Breast epithelium (tissue), 4 donors: ENCODE measurements around the gene SRRM4. TPM values are rescaled to one million over a fixed set of nuclear protein-coding genes. Genes with fewer than 3 reads are reported as not detected.

Source experiments
- DNase-seq, 2 donors: peaks; one replicate each; pipeline ENCODE4 v3.0.0-alpha.2; 2019; ENCODE audit warnings: low spot score in 2 of 2
- H3K27ac ChIP-seq, 2 donors: fragments of 200-600 bp; sonication (generic) in 1 of 2; one replicate each; pipeline ENCODE4 v1.5.1; 2016 to 2019; ENCODE audit warnings: mild to moderate bottlenecking in 1 of 2
- H3K27me3 ChIP-seq, 2 donors: fragments of 200-600 bp; sonication (generic) in 1 of 2; one replicate each; pipeline versions ENCODE4 v1.5.1 to v1.6.0; 2017 to 2019; ENCODE audit warnings: control low read depth in 1 of 2, mild to moderate bottlenecking in 1 of 2
- H3K36me3 ChIP-seq: fragments of 200-600 bp; one replicate; pipeline ENCODE4 v1.5.1; 2019
- H3K4me1 ChIP-seq, 2 donors: fragments of 200-600 bp; sonication (generic); one replicate each; pipeline ENCODE4 v1.5.1; 2016 to 2019; ENCODE audit warnings: control low read depth in 1 of 2
- H3K4me3 ChIP-seq, 3 donors: fragments of 200-600 bp; sonication (generic); 1 replicate in 2 of 3; 2 replicates in 1 of 3; pipeline ENCODE4 v1.5.1; 2016 to 2019; ENCODE audit warnings: mild to moderate bottlenecking in 3 of 3, moderate library complexity in 2 of 3
- H3K9me3 ChIP-seq, 2 donors: fragments of 200-600 bp; sonication (generic) in 1 of 2; one replicate each; pipeline ENCODE4 v1.5.1; 2016 to 2019; ENCODE audit warnings: control low read depth in 1 of 2
- POLR2A ChIP-seq: fragments of 450-650 bp; IDR thresholded peaks from one replicate; pipeline ENCODE4 v1.6.1; 2016; ENCODE audit warnings: antibody characterized with exemption, mild to moderate bottlenecking, moderate library complexity
- POLR2AphosphoS5 ChIP-seq, 3 donors: sonication (generic); formaldehyde crosslinking; IDR thresholded peaks; one replicate each; pipeline ENCODE4 v1.6.1; 2017; ENCODE audit warnings: antibody characterized with exemption in 3 of 3
- intact Hi-C: fragments of 100-400 bp; cut with DNase I; formaldehyde crosslinking; loops from one replicate; pipeline ENCODE4 v1.15.1; 2023; ENCODE audit warnings: low total_unique reads
- total RNA-seq, 3 donors: library from RNA; depleted of rRNA; stranded (reverse); fragments of >200 nt; gene quantifications; one replicate each; pipeline ENCODE4 v1.1.0, GENCODE V29; 2016
- TF ChIP-seq, protein P1 (sequence below), 3 donors: fragments of 450-650 bp; IDR thresholded peaks; one replicate each; pipeline ENCODE4 v1.5.1; 2016 to 2017; ENCODE audit warnings: antibody characterized with exemption in 3 of 3, mild to moderate bottlenecking in 3 of 3, moderate library complexity in 3 of 3

Gene SRRM4
- total RNA-seq, 3 donors from 2014 or later, result not detected

DNA sequence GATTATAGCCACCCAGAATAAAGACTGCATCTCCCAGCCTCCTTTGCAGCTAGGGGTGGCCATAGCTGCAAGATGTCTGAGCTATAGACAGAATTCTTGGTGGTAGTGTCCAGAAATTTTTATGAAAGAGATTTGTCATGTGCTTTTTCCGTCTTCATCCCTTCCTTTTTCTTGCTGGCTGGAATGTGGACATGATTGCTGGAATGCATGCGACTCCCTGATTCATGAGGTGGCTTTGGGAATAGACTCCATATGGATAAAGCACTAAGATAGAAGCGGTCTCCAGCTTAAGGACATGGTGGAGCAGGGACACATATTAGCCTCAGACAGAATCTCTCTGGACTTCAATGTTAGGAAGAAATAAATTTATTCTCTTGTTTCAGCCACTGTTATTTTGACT lies 187.4 kb downstream of the SRRM4 start:
- Histone ChIP-seq H3K4me3 (no peak overlapping the region), H3K4me1 (no peaks in the 10 kb centered on the region), H3K9me3 (no peaks in the 10 kb centered on the region), H3K27ac (no peak overlapping the region), H3K27me3 (peaks cover 0 to 6% of the 10 kb centered on the region in 2 donors), H3K36me3 (no peaks in the 10 kb centered on the region)
- TF ChIP-seq POLR2AphosphoS5 (IDR thresholded peaks at IDR 0.05) (no peak), POLR2A (no peak)
- TF ChIP-seq, protein P1, sequence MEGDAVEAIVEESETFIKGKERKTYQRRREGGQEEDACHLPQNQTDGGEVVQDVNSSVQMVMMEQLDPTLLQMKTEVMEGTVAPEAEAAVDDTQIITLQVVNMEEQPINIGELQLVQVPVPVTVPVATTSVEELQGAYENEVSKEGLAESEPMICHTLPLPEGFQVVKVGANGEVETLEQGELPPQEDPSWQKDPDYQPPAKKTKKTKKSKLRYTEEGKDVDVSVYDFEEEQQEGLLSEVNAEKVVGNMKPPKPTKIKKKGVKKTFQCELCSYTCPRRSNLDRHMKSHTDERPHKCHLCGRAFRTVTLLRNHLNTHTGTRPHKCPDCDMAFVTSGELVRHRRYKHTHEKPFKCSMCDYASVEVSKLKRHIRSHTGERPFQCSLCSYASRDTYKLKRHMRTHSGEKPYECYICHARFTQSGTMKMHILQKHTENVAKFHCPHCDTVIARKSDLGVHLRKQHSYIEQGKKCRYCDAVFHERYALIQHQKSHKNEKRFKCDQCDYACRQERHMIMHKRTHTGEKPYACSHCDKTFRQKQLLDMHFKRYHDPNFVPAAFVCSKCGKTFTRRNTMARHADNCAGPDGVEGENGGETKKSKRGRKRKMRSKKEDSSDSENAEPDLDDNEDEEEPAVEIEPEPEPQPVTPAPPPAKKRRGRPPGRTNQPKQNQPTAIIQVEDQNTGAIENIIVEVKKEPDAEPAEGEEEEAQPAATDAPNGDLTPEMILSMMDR (IDR thresholded peaks at IDR 0.05), result no peak
- intact Hi-C loops, result no loop called here
- DNase-seq, result no peak

DNA sequence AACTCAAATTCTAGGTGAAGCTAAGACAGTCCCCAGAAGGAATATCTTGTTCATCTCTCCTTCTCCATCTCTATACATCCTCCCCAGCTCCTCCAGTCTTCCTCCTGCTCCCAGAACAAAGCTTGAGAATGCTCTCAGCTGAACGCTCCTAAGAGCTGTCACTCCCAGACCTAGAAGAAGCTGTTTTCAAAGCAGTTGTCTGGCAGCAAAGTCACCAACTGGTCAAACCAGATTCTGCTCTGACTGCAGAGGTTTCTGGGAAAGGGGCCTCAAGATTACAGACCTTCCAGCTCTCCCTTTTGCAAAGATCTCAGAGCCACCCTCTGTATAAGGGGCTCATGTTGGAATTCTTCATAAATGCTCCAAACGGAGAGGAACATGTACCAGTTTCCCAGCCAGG lies 187.8 kb downstream of the SRRM4 start:
- H3K9me3 ChIP-seq, result no peaks in the 10 kb centered on the region
- intact Hi-C loops, result no loop called here

DNA sequence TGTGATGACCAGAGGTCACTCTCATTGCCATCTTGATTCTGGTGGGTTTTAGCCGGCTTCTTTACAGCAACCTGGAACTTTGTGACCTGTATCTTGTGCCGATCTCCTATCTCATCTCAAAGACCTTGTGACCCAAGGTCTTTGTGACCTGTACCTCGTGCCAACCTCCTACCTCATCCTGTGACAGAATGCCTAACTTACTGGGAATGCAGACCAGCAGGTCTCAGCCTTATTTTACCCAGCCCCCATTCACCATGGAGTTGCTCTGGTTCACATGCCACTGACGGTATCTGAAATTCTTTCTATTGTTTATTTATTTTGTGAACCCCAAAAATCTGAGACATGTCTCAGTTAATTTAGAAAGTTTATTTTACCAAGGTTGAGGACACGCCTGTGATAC lies 189.9 kb downstream of the SRRM4 start:
- Histone ChIP-seq H3K27ac (no peak overlapping the region), H3K27me3 (no peaks in the 10 kb centered on the region), H3K4me3 (no peak overlapping the region), H3K9me3 (no peaks in the 10 kb centered on the region), H3K4me1 (no peaks in the 10 kb centered on the region), H3K36me3 (no peaks in the 10 kb centered on the region)
- intact Hi-C loops, result no loop called here
- no peak for TF ChIP-seq POLR2AphosphoS5 (IDR thresholded peaks at IDR 0.05)
- no peak for TF ChIP-seq POLR2A
- TF ChIP-seq, protein P1 (IDR thresholded peaks at IDR 0.05), result no peak
- no peak for DNase-seq

More for the DNA sequence above, 187.8 kb downstream of the SRRM4 start:
- H3K4me3 ChIP-seq, result no peak overlapping the region
- DNase-seq, result no peak
- H3K27ac ChIP-seq, result no peak overlapping the region
- H3K4me1 ChIP-seq, result no peaks in the 10 kb centered on the region
- H3K36me3 ChIP-seq, result no peaks in the 10 kb centered on the region
- peaks cover 0 to 6% of the 10 kb centered on the region in 2 donors for H3K27me3 ChIP-seq
- TF ChIP-seq POLR2AphosphoS5 (IDR thresholded peaks at IDR 0.05), result no peak
- TF ChIP-seq, protein P1 (IDR thresholded peaks at IDR 0.05), result no peak
- TF ChIP-seq POLR2A, result no peak

DNA sequence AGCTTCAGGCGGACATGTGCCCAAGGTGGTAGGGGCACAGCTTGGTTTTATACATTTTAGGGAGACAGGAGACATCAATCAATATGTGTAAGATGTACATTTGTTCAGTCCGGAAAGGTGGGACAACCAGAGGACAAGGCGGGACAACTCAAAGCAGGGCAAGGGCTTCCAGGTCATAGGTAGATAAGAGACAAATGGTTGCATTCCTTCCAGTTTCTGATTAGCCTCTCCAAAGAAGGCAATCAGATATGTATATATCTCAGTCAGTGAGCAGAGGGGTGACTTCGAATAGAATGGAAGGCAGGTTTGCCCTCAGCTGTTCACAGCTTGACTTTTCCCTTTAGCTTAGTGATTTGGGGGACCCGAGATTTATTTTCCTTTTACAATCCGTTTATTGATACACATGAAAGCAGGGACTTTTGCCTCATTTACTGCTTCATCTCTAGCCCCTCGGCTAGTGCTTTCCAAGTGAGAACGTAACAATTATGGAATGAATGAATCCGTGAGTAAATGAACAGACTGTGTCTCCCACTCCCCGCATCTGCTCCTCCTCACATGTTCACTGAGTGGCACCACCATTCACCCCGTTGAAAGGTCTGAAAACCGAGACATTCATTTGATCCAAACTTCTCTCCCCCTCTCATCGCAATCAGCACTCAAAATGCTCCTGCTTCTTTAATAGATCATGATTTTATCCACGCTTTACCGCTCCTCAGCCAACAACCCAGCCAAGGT lies 190.5 kb downstream of the SRRM4 start:
- TF ChIP-seq POLR2A (no peak), POLR2AphosphoS5 (IDR thresholded peaks at IDR 0.05) (no peak)
- TF ChIP-seq, protein P1 (IDR thresholded peaks at IDR 0.05), result no peak
- no peaks in the 10 kb centered on the region for H3K27me3 ChIP-seq
- H3K9me3 ChIP-seq, result no peaks in the 10 kb centered on the region
- H3K36me3 ChIP-seq, result no peaks in the 10 kb centered on the region
- no peaks in the 10 kb centered on the region for H3K4me1 ChIP-seq
- H3K4me3 ChIP-seq, result no peak overlapping the region
- peak overlapping the region in 1 of 2 donors; percentile 5 for H3K27ac ChIP-seq
- intact Hi-C loops, result no loop called here
- no peak for DNase-seq

DNA sequence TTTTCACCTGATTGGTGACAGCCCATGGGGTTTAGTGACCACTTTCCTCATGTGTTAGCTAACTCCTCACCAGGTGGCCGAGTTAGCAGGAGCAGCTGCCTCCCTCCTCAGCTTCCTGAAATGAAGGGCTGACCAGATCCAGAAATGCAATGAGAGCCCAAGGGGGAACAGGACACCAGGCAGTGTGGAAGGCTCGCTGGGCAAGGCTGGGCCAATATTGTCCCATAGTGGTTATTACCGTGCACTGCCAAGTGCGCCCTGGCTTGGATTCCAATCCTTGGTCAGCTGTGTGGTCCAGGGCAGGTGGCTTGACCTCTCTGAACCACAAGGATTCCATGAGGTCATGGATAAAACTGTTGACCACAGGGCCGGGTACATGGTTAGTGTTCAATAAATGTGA lies 193.7 kb downstream of the SRRM4 start:
- H3K27ac ChIP-seq, result no peak overlapping the region
- intact Hi-C loops, result no loop called here

More for the DNA sequence above, 193.7 kb downstream of the SRRM4 start:
- Histone ChIP-seq H3K36me3 (no peaks in the 10 kb centered on the region), H3K27me3 (no peaks in the 10 kb centered on the region), H3K4me1 (peaks cover 4 to 8% of the 10 kb centered on the region in 2 donors), H3K4me3 (no peak overlapping the region), H3K9me3 (no peaks in the 10 kb centered on the region)
- TF ChIP-seq, protein P1 (IDR thresholded peaks at IDR 0.05), result no peak
- no peak for TF ChIP-seq POLR2AphosphoS5 (IDR thresholded peaks at IDR 0.05)
- TF ChIP-seq POLR2A, result no peak
- no peak for DNase-seq
